GOT3 (cell line): ENCODE results near the gene PHLPP2.
"Not testable (repeated sequence)": the region's sequence is repeated elsewhere in the genome, so short reads cannot be mapped to it uniquely, and the experiment has no call there.

Experiments used
- DNase-seq: peaks from one replicate; lab custom pipeline; 2025; ENCODE audit warnings: mixed read lengths; lab: John Stamatoyannopoulos, UW

The PHLPP2 gene

DNA sequence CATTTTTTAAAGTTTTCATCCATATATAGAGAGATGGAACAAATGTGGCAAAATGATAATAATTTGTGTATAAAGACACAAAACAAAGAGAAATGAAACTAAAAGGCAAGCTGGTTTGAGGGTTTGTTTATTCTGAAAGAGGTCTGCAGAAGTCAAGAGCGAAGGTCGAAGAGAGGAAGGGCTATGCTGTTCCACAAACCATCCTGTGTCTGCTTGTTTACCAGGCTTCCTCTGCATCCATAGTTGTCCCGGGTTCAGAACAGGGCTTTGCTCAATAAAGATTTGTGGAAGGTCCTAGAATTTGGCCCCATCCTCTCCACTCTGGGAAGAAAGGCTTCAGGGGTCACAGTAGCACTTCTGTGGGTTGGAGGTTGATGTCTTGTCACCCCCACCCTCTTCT, 100.9 kb downstream of the PHLPP2 start:
- DNase-seq, result no peak

- no peak for DNase-seq
These were observed 102.4 kb downstream of the PHLPP2 start for GRCh38 chr16:71622088-71622487.

GRCh38 chr16:71618429-71618828, 106.1 kb downstream of the PHLPP2 start:
- no peak for DNase-seq

- DNase-seq, result not testable (repeated sequence)
These were observed 109.5 kb downstream of the PHLPP2 start for GRCh38 chr16:71614956-71615355.

DNA sequence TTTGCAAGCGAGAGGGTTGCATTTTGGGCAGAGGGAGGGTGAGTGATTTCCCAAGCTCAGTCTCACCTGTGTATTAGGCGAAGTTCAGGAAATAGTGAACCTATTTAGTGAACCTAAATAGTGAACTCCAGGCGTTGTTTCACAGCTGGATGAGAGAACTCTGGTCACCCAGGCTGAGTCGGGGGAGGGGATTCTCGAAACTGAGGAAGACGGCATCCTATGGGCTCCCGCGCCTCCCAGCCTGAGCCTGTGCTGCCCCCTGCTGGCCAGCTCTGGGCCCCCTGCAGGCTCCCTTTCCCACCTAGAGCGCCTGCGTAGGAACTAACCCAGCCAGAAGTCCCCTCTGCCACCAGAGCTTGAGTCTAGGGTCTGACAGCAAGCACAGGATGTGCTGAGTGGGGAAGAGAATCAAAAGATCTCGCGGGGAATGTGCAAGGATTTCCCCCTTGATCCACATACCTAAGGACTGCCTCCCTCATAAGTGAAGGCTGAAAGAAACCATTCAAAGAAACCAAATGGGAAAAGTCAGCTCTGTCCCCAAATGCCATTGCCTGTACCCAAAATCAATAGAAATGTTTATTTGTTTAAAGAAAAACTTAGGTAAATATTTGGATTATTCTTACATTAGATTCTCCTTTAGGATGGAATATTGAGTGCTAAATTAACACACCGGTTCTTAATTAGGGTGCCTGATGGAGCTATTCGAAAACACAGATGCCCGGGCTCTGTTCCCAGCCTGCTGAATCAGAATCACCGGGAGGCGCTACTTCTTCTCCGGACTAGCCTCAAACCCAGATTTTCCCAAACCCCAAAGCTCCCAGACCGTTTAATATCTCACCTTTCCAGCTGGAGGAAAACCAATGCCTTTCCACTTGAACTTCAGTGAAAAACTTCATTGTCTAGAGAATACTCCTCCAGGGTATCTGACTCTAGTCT, 113.3 kb downstream of the PHLPP2 start:
- no peak for DNase-seq

DNA sequence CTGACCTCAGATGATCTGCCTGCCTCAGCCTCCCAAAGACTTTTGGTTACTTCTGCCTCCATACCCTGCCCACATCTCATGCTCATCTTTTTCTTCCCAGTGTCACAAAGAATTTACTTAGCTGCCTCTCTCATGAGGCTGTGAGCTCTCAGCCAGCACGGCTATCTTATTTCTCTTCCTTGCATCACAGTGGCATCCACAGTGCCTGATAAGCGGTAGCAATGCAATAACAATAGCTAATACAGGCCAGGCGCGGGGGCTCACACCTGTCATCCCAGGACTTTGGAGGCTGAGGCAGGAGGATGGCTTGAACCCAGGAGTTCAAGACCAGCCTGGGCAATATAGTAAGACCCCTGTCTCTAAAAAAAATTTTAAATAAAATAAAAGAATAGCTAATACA, 114.1 kb downstream of the PHLPP2 start:
- DNase-seq, result no peak

- no peak for DNase-seq
These were observed 115.4 kb downstream of the PHLPP2 start for GRCh38 chr16:71609066-71609465.

GRCh38 chr16:71600822-71601221, 123.7 kb downstream of the PHLPP2 start:
- DNase-seq, result no peak

DNA sequence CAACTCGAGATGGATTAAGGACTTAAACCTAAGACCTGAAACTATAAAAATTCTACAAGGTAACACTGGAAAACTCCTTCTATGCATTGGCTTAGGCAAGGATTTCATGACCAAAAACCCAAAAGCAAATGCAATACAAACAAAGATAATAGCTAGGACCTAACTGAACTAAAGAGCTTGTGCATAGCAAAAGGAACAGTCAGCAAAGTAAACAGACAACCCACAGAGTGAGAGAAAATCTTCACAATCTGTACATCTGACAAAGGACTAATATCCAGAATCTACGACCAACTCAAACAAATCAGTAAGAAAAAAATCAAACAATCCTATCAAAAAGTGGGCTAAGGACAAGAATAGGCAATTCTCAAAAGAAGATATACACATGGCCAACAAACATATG, 126.1 kb downstream of the PHLPP2 start:
- DNase-seq, result not testable (repeated sequence)

GRCh38 chr16:71595340-71595826, 129.1 kb downstream of the PHLPP2 start:
- not testable (repeated sequence) for DNase-seq
